DMS114 treated with DMSO at 0.1 percent for 48 hours (cell line): ENCODE results near the gene ZCCHC7.

Experiments
- DNase-seq: peaks from one replicate; lab custom pipeline; 2025; ENCODE audit not compliant: unreplicated experiment; lab: John Stamatoyannopoulos, UW

The ZCCHC7 gene

GRCh38 chr9:37243588-37244345 is 123.4 kb downstream of the ZCCHC7 start:
- DNase-seq = no peak

GRCh38 chr9:37246826-37247225 is 126.5 kb downstream of the ZCCHC7 start:
- DNase-seq = no peak

GRCh38 chr9:37248651-37249163 is 128.3 kb downstream of the ZCCHC7 start:
- DNase-seq = no peak

- no peak for DNase-seq
These were observed 131.1 kb downstream of the ZCCHC7 start for GRCh38 chr9:37251452-37251851.

- no peak for DNase-seq
These were observed 133.1 kb downstream of the ZCCHC7 start for GRCh38 chr9:37253377-37253937.

- no peak for DNase-seq
These were observed 134.8 kb downstream of the ZCCHC7 start for GRCh38 chr9:37255187-37255586.

GRCh38 chr9:37255944-37256862 is 135.8 kb downstream of the ZCCHC7 start:
- no peak for DNase-seq

- no peak for DNase-seq
These were observed 139.6 kb downstream of the ZCCHC7 start for GRCh38 chr9:37259951-37260350.

GRCh38 chr9:37262410-37262809 is 142.0 kb downstream of the ZCCHC7 start:
- no peak for DNase-seq

GRCh38 chr9:37264539-37264938 is 144.2 kb downstream of the ZCCHC7 start:
- no peak for DNase-seq

GRCh38 chr9:37266630-37267029 is 146.3 kb downstream of the ZCCHC7 start:
- no peak for DNase-seq

- DNase-seq = no peak
These were observed 148.8 kb downstream of the ZCCHC7 start for GRCh38 chr9:37269221-37269620.

GRCh38 chr9:37271679-37272078 is 151.3 kb downstream of the ZCCHC7 start:
- no peak for DNase-seq

GRCh38 chr9:37273595-37273994 is 153.2 kb downstream of the ZCCHC7 start:
- no peak for DNase-seq

GRCh38 chr9:37281541-37281940 is 161.2 kb downstream of the ZCCHC7 start:
- DNase-seq = no peak

- DNase-seq = no peak
These were observed 163.5 kb downstream of the ZCCHC7 start for GRCh38 chr9:37283730-37284325.

- no peak for DNase-seq
These were observed 164.3 kb downstream of the ZCCHC7 start for GRCh38 chr9:37284636-37285035.

- no peak for DNase-seq
These were observed 166.3 kb downstream of the ZCCHC7 start for GRCh38 chr9:37286530-37287175.

- no peak for DNase-seq
These were observed 166.9 kb downstream of the ZCCHC7 start for GRCh38 chr9:37287317-37287716.

- no peak for DNase-seq
These were observed 169.3 kb downstream of the ZCCHC7 start for GRCh38 chr9:37289631-37290030.
